Activated CD8-positive, alpha-beta memory T cell treated with anti-CD3 and anti-CD28 coated beads for 36 hours (primary cell): ENCODE results near the gene TXNDC11. TPM values are rescaled to one million over a fixed set of nuclear protein-coding genes. Genes with fewer than 3 reads are reported as not detected.

Experiments
- CTCF ChIA-PET: fragments of 350-600 bp; sonication (Branson Sonifier 250); formaldehyde crosslinking; loops from one replicate; lab custom pipeline; 2021; ENCODE audit warnings: antibody characterized with exemption; lab: Charles Lee
- POLR2A ChIA-PET: fragments of 350-600 bp; sonication (Branson Sonifier 250); formaldehyde crosslinking; loops from one replicate; lab custom pipeline; 2021; ENCODE audit warnings: antibody characterized with exemption; lab: Charles Lee
- total RNA-seq, 2 experiments: library from RNA; stranded (reverse); gene quantifications; one replicate each; pipeline ENCODE4 v1.2.3, GENCODE V29; 2021

TXNDC11 gene
- total RNA-seq, 2 experiments from 2014 or later: 32.1 to 36.1 TPM

GRCh38 chr16:11706180-11706742 is 36.4 kb downstream of the TXNDC11 start:
- CTCF ChIA-PET: interaction anchor here (1.1 kb wide), 1 partner anchor 8 kb away, joined by 4 read pairs; no protein-coding TSS in a partner anchor
- POLR2A ChIA-PET: no interaction called here

- ChIA-PET CTCF (interaction anchor here (1.1 kb wide), 1 partner anchor 9 kb away, joined by 4 read pairs; no protein-coding TSS in a partner anchor), POLR2A (interaction anchor here (0.5 kb wide), 1 partner anchor 46 kb away, joined by 3 read pairs; no protein-coding TSS in a partner anchor)
Measured at GRCh38 chr16:11705311-11706025, 37.2 kb downstream of the TXNDC11 start.

- ChIA-PET CTCF (no interaction called here), POLR2A (no interaction called here)
Measured at GRCh38 chr16:11700264-11701029, 42.2 kb downstream of the TXNDC11 start.

- ChIA-PET POLR2A (no interaction called here), CTCF (interaction anchor here (0.9 kb wide), 1 partner anchor 315 kb away, joined by 4 read pairs; no protein-coding TSS in a partner anchor)
Measured at GRCh38 chr16:11699234-11699894, 43.3 kb downstream of the TXNDC11 start.

- ChIA-PET CTCF (interaction anchor here (0.9 to 1.3 kb wide), 2 partner anchors 9 to 314 kb away, joined by 3 to 4 read pairs; no protein-coding TSS in a partner anchor), POLR2A (no interaction called here)
Measured at GRCh38 chr16:11698271-11698689, 44.4 kb downstream of the TXNDC11 start.

GRCh38 chr16:11697319-11697718 is 45.3 kb downstream of the TXNDC11 start:
- ChIA-PET CTCF (no interaction called here), POLR2A (no interaction called here)

- ChIA-PET POLR2A (interaction anchor here (0.5 kb wide), 1 partner anchor 420 kb away, joined by 3 read pairs; the partner anchor contains the start of gene PRM2), CTCF (no interaction called here)
Measured at GRCh38 chr16:11696266-11697012, 46.2 kb downstream of the TXNDC11 start.

- ChIA-PET POLR2A (no interaction called here), CTCF (no interaction called here)
Measured at GRCh38 chr16:11692651-11693050, 50.0 kb downstream of the TXNDC11 start.

- ChIA-PET CTCF (no interaction called here), POLR2A (no interaction called here)
Measured at GRCh38 chr16:11692171-11692570, 50.5 kb downstream of the TXNDC11 start.

GRCh38 chr16:11691771-11692170 is 50.9 kb downstream of the TXNDC11 start:
- ChIA-PET CTCF (interaction anchor here (1.1 kb wide), 1 partner anchor 296 kb away, joined by 3 read pairs; no protein-coding TSS in a partner anchor), POLR2A (no interaction called here)

GRCh38 chr16:11691235-11691634 is 51.4 kb downstream of the TXNDC11 start:
- CTCF ChIA-PET: interaction anchor here (0.7 to 1.1 kb wide), 3 partner anchors 159 to 295 kb away, joined by 3 read pairs; no protein-coding TSS in a partner anchor
- POLR2A ChIA-PET: interaction anchor here (0.6 kb wide), 1 partner anchor 1125 kb away, joined by 4 read pairs; no protein-coding TSS in a partner anchor

- CTCF ChIA-PET: interaction anchor here (0.7 to 2.0 kb wide), 5 partner anchors 9 to 108 kb away, joined by 3 to 6 read pairs (median 3); partner anchors contain the start of gene ZC3H7A
- POLR2A ChIA-PET: interaction anchor here (0.7 kb wide), 1 partner anchor 40 kb away, joined by 4 read pairs; no protein-coding TSS in a partner anchor
Measured at GRCh38 chr16:11689031-11689840, 53.4 kb downstream of the TXNDC11 start.

- POLR2A ChIA-PET: no interaction called here
- CTCF ChIA-PET: interaction anchor here (1.6 to 2.0 kb wide), 2 partner anchors 10 to 109 kb away, joined by 4 to 6 read pairs; partner anchors contain the start of gene ZC3H7A
Measured at GRCh38 chr16:11688520-11688886, 54.2 kb downstream of the TXNDC11 start.

GRCh38 chr16:11687601-11688519 is 54.8 kb downstream of the TXNDC11 start:
- CTCF ChIA-PET: interaction anchor here (1.6 to 2.0 kb wide), 2 partner anchors 9 to 110 kb away, joined by 4 to 6 read pairs; partner anchors contain the start of gene ZC3H7A
- POLR2A ChIA-PET: no interaction called here

- POLR2A ChIA-PET: no interaction called here
- CTCF ChIA-PET: interaction anchor here (0.8 kb wide), 1 partner anchor 321 kb away, joined by 3 read pairs; no protein-coding TSS in a partner anchor
Measured at GRCh38 chr16:11686713-11687380, 55.8 kb downstream of the TXNDC11 start.
